Pancreas (tissue), 10 donors: ENCODE results near the gene CDRT4. TPM values are rescaled to one million over a fixed set of nuclear protein-coding genes. Genes with fewer than 3 reads are reported as not detected.

ENCODE experiments used
- ATAC-seq, 4 donors: fragments of 200-7000 bp; cut with Tn5 transposase; one replicate each; pipeline versions ENCODE4 v1.8.0 to v1.9.1; 2020; ENCODE audit warnings: mild to moderate bottlenecking in 4 of 4, moderate library complexity in 4 of 4
- DNase-seq, 6 donors: peaks; one replicate each; pipeline ENCODE4 v3.0.0-alpha.2; 2020
- FAIRE-seq: peaks from 2 replicates; lab custom pipeline; 2012; peaks lifted over from hg19 to GRCh38; lab: Jason Lieb, UNC
- H3K27ac ChIP-seq, 4 donors: fragments of 200-600 bp; sonication (generic); 1 replicate in 3 of 4; 2 replicates in 1 of 4; pipeline versions ENCODE4 v1.5.0 to v1.8.0; 2020
- H3K27me3 ChIP-seq, 4 donors: fragments of 200-600 bp; one replicate each; pipeline ENCODE4 v1.8.0; 2021
- H3K36me3 ChIP-seq, 3 donors: fragments of 200-600 bp; sonication (generic) in 1 of 3; one replicate each; pipeline versions ENCODE4 v1.5.0 to v1.8.0; 2020 to 2021
- H3K4me1 ChIP-seq, 3 donors: fragments of 200-600 bp; one replicate each; pipeline ENCODE4 v1.8.0; 2021
- H3K4me3 ChIP-seq, 4 donors: fragments of 200-600 bp; sonication (generic) in 2 of 4; one replicate each; pipeline versions ENCODE4 v1.5.0 to v1.8.0; 2020 to 2021
- H3K9me3 ChIP-seq, 4 donors: fragments of 200-600 bp; one replicate each; pipeline ENCODE4 v1.8.0; 2021
- WGBS, 2 donors: extraction: QIAGEN DNeasy Blood & Tissue Kit; methylation state at CpG; one replicate each; pipeline ENCODE4 v1.1.7; 2013; 5-methylcytosine and 5-hydroxymethylcytosine counted together
- intact Hi-C, 3 donors: fragments of 100-400 bp; cut with DNase I; formaldehyde crosslinking; loops; one replicate each; pipeline versions ENCODE4 v1.11.1 to v1.14.2; 2022
- polyA plus RNA-seq, 2 donors: library from polyadenylated mRNA; stranded (reverse); fragments of 200-250 nt; gene quantifications; one replicate each; pipeline ENCODE4 v1.2.3, GENCODE V29; 2013
- total RNA-seq, 6 donors: library from RNA; stranded (reverse); fragmentation: NEBNext Ultra II Directional in 4 of 6; extraction: Animal tissue kit (Norgen Biotek cat#: 25700) in 4 of 6; gene quantifications; one replicate each; pipeline versions ENCODE4 v1.2.1 to v1.2.4, GENCODE V29; 2021 to 2023
- TF ChIP-seq, protein P1 (sequence below), 4 donors: fragments of 200-600 bp; sonication (generic) in 3 of 4; IDR thresholded peaks; one replicate each; pipeline versions ENCODE4 v1.5.0 to v1.8.0; 2021; ENCODE audit warnings: antibody characterized with exemption in 4 of 4
- donor health status: healthy with polysubstance abuse.
- donor health status: DM: no; HTN: no; CAD: no; lungs with moderate emphysema.
- donor health status: DM: no; HTN: no; CAD: no.
- donor health status: control.
- donor health status: control.
- donor health status: Bipolar disorder and iron deficiency.
- donor health status: DM: yes; HTN: yes; CAD: no.
- donor health status: DM: no; HTN: no; CAD: no.
- donor health status: DM: no; HTN: no; CAD: no.
- donor health status: DM: yes; HTN: yes; CAD: no.

Gene CDRT4
- total and polyA plus RNA-seq, 8 donors = 1.8 to 31.6 (median 6.9) TPM

GRCh38 chr17:15457723-15458094 is 9.7 kb downstream of the CDRT4 start:
- Histone ChIP-seq H3K27me3 (no peaks in the 10 kb centered on the region), H3K4me3 (no peak overlapping the region), H3K4me1 (no peaks in the 10 kb centered on the region), H3K27ac (peak overlapping the region; percentile 37 to 65 (median 52)), H3K36me3 (no peaks in the 10 kb centered on the region), H3K9me3 (no peaks in the 10 kb centered on the region)
- intact Hi-C loops = no loop called here
- TF ChIP-seq, protein P1, sequence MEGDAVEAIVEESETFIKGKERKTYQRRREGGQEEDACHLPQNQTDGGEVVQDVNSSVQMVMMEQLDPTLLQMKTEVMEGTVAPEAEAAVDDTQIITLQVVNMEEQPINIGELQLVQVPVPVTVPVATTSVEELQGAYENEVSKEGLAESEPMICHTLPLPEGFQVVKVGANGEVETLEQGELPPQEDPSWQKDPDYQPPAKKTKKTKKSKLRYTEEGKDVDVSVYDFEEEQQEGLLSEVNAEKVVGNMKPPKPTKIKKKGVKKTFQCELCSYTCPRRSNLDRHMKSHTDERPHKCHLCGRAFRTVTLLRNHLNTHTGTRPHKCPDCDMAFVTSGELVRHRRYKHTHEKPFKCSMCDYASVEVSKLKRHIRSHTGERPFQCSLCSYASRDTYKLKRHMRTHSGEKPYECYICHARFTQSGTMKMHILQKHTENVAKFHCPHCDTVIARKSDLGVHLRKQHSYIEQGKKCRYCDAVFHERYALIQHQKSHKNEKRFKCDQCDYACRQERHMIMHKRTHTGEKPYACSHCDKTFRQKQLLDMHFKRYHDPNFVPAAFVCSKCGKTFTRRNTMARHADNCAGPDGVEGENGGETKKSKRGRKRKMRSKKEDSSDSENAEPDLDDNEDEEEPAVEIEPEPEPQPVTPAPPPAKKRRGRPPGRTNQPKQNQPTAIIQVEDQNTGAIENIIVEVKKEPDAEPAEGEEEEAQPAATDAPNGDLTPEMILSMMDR (IDR thresholded peaks at IDR 0.05) = no peak
- WGBS, 2 donors = 71 to 82% methylated on average over 7 of the region's 7 CpGs
- DNase-seq = no peak
- no peak for FAIRE-seq
- ATAC-seq = peak in 1 of 4 donors; percentile 11

DNA sequence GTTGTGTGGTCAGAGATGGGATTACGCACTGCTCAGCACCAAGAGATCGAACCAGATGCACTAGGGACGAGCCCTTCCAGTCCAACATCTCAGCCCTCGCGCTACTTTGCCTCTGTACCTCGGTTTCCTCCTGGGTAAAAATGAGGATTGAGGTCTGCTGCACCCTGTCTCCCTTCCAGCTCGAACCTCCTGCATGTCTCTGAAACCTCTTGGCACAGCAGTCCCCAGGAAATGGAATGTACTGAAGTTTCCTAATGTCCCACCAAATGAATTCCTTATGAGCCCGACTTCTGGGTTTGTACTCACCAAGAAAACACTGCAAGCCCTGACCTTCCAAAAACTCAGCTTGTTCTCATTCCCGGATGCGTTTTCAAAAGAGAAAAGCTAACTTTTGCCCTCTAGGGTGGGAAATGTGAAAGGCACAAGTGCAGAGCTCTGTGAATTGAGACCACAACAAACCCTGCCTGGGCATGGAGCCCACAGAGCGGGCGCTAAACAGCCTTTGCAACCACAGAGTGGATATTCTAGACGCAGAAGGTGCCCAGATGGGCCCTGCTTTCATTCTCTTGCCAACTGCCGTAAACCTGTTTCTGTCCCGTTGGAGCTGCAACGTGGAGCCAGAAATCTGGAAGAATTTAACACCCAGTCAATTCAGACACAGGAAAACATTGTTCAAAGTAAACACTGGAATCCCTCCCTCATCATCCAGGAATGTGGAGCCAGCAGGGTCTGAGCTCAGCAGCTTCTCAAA is 10.3 kb downstream of the CDRT4 start:
- no peak for FAIRE-seq
- no peak overlapping the region for H3K4me3 ChIP-seq

DNA sequence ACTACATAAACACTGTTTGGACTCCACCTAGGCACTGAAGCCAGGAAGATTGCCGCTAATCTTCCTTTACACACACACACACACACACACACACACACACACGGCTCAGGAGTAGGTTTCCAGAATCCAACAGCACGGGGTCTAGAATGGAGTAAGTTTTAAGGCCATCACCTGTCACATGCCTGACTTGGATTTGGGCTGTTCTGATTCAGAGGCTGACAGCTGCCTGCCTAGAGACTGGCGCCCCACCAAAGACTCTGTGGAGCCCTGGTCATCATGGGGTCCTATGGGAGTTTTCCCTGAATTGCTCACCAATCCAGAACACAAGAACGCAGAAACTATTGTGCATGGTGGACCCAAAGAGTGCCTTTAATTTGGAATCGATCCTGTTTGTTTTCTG is 10.9 kb downstream of the CDRT4 start:
- TF ChIP-seq, protein P1 (IDR thresholded peaks at IDR 0.05) = no peak
- no peaks in the 10 kb centered on the region for H3K9me3 ChIP-seq
- no peak overlapping the region for H3K4me3 ChIP-seq
- no peak for ATAC-seq
- no peaks in the 10 kb centered on the region for H3K4me1 ChIP-seq
- peak overlapping the region in 3 of 4 donors; percentile 42 to 65 (median 63) for H3K27ac ChIP-seq
- no peaks in the 10 kb centered on the region for H3K36me3 ChIP-seq
- intact Hi-C loops = no loop called here
- no peak for FAIRE-seq
- 84 to 94% methylated on average over 6 of the region's 6 CpGs for WGBS, 2 donors
- no peaks in the 10 kb centered on the region for H3K27me3 ChIP-seq
- no peak for DNase-seq

More for the DNA sequence above, 10.3 kb downstream of the CDRT4 start:
- TF ChIP-seq, protein P1 (IDR thresholded peaks at IDR 0.05) = no peak
- DNase-seq = peak in 3 of 6 donors; percentile 34 to 44 (median 36)
- Histone ChIP-seq H3K9me3 (no peaks in the 10 kb centered on the region), H3K36me3 (no peaks in the 10 kb centered on the region), H3K27me3 (no peaks in the 10 kb centered on the region), H3K27ac (peak overlapping the region; percentile 37 to 65 (median 52)), H3K4me1 (no peaks in the 10 kb centered on the region)
- intact Hi-C loops = no loop called here
- ATAC-seq = peak; percentile 37 to 72 (median 65)
- WGBS, 2 donors = 73 to 78% methylated on average over 16 of the region's 16 CpGs

DNA sequence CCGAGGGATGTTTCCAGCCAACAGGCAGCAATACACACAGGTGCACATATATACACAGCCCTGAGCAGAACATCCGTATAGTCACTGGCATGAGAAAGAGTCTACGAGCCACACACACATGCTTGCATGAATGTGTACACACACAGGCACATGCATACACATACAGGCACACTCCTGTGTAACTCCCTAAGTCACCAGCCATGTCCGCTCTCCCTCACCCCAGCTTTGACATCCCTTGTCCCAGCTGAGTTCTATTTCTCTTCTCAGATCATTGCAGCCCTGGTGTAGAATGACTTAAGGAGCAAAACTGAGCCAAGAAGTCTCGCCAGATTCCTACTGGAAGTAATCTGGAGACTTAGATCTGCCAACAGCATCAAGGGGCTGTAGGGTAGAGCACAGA is 13.1 kb downstream of the CDRT4 start:
- no peaks in the 10 kb centered on the region for H3K9me3 ChIP-seq
- WGBS, 2 donors = 95 to 97% methylated on average over 5 of the region's 5 CpGs
- no peak for DNase-seq
- H3K4me3 ChIP-seq = no peak overlapping the region
- TF ChIP-seq, protein P1 (IDR thresholded peaks at IDR 0.05) = no peak
- H3K27me3 ChIP-seq = no peaks in the 10 kb centered on the region
- intact Hi-C loops = no loop called here
- no peak for FAIRE-seq
- ATAC-seq = no peak
- H3K36me3 ChIP-seq = no peaks in the 10 kb centered on the region
- no peaks in the 10 kb centered on the region for H3K4me1 ChIP-seq
- peak overlapping the region in 1 of 4 donors; percentile 0 for H3K27ac ChIP-seq

GRCh38 chr17:15453782-15454181 is 13.6 kb downstream of the CDRT4 start:
- Histone ChIP-seq H3K27ac (peak overlapping the region in 1 of 4 donors; percentile 0), H3K27me3 (no peaks in the 10 kb centered on the region), H3K4me3 (no peak overlapping the region), H3K4me1 (peaks cover 0 to 3% (median 0%) of the 10 kb centered on the region in 3 donors), H3K9me3 (no peaks in the 10 kb centered on the region), H3K36me3 (no peaks in the 10 kb centered on the region)
- no peak for FAIRE-seq
- DNase-seq = no peak
- intact Hi-C loops = no loop called here
- 63 to 73% methylated on average over 3 of the region's 3 CpGs for WGBS, 2 donors
- ATAC-seq = no peak
- TF ChIP-seq, protein P1 (IDR thresholded peaks at IDR 0.05) = no peak
